IMR-90 (cell line): ENCODE data around the gene AKAP13.

Source experiments
- CEBPB ChIP-seq: IDR thresholded peaks from 2 replicates; pipeline ENCODE4 v1.6.1; 2012; ENCODE audit warnings: low read depth, low read length, improper control_type of control experiment
- CTCF ChIP-seq: conservative IDR thresholded peaks from 2 replicates; pipeline ENCODE4 v1.5.1; 2012; ENCODE audit warnings: mild to moderate bottlenecking, low read depth, low read length, improper control_type of control experiment
- ELK1 ChIP-seq: fragments of 150-350 bp; IDR thresholded peaks from 2 replicates; pipeline ENCODE4 v1.6.1; 2016; ENCODE audit warnings: low read depth, mild to moderate bottlenecking, low read length, moderate library complexity, borderline replicate concordance
- FOS ChIP-seq: fragments of 150-350 bp; IDR thresholded peaks from 2 replicates; pipeline ENCODE4 v1.6.1; 2016; ENCODE audit warnings: low read depth, low read length
- MAFK ChIP-seq: IDR thresholded peaks from 2 replicates; pipeline ENCODE4 v1.6.1; 2012; ENCODE audit warnings: low read depth, low read length, improper control_type of control experiment
- MAZ ChIP-seq: IDR thresholded peaks from 2 replicates; pipeline ENCODE4 v1.6.1; 2012; ENCODE audit warnings: low read depth, mild to moderate bottlenecking, low read length, improper control_type of control experiment, moderate library complexity, borderline replicate concordance
- MXI1 ChIP-seq: IDR thresholded peaks from 2 replicates; pipeline ENCODE4 v1.6.1; 2012; ENCODE audit warnings: low read depth, mild to moderate bottlenecking, low read length, moderate library complexity, borderline replicate concordance
- POLR2A ChIP-seq: IDR thresholded peaks from 2 replicates; pipeline ENCODE4 v1.6.1; 2012; ENCODE audit warnings: mild to moderate bottlenecking, low read depth, low read length
- RAD21 ChIP-seq: IDR thresholded peaks from 2 replicates; pipeline ENCODE4 v1.6.1; 2012; ENCODE audit warnings: low read length, improper control_type of control experiment
- RCOR1 ChIP-seq: IDR thresholded peaks from 2 replicates; pipeline ENCODE4 v1.6.1; 2012; ENCODE audit warnings: mild to moderate bottlenecking, low read length, improper control_type of control experiment; ENCODE audit not compliant: insufficient replicate concordance
- RFX5 ChIP-seq: IDR thresholded peaks from 2 replicates; pipeline ENCODE4 v1.8.0; 2012; ENCODE audit warnings: low read depth, mild to moderate bottlenecking, low read length, moderate library complexity
- SMC3 ChIP-seq: fragments of 150-350 bp; IDR thresholded peaks from 2 replicates; pipeline ENCODE4 v1.6.1; 2016; ENCODE audit warnings: low read depth, mild to moderate bottlenecking, antibody characterized with exemption, low read length, moderate library complexity
- USF2 ChIP-seq: fragments of 150-350 bp; IDR thresholded peaks from 2 replicates; pipeline ENCODE4 v1.6.1; 2017; ENCODE audit warnings: mild to moderate bottlenecking, antibody characterized with exemption, low read length, low read depth

- TF ChIP-seq SMC3 = peak; percentile 60
- peak; percentile 55 for TF ChIP-seq CTCF
- no peak for TF ChIP-seq POLR2A
- no peak for TF ChIP-seq MAZ
- no peak for TF ChIP-seq MXI1
- no peak for TF ChIP-seq ELK1
- peak; percentile 53 for TF ChIP-seq RAD21
- TF ChIP-seq RFX5 = no peak
- no peak for TF ChIP-seq FOS
- no peak for TF ChIP-seq USF2
- TF ChIP-seq RCOR1 = no peak
- TF ChIP-seq CEBPB = no peak
- TF ChIP-seq MAFK = no peak
These were observed 235.5 kb downstream of the AKAP13 start for GRCh38 chr15:85615930-85616329.
